ENCODE results near the gene RBBP8NL. TPM values are rescaled to one million over a fixed set of nuclear protein-coding genes. Genes with fewer than 3 reads are reported as not detected.

Gene RBBP8NL
- total and polyA plus RNA-seq, 2 of the 8 experiments (the other 6 are each of a cell fraction or from before 2014, with no cell fraction given), result 0.43 to 0.48 TPM

GRCh38 chr20:62367633-62368391, 59.5 kb downstream of the RBBP8NL start:
- DNase-seq (ENCODE audit: low read depth in 1 of 2, low spot score in 2 of 2) (peak in 1 of 2 experiments; percentile 83), FAIRE-seq (no peak)
- peak; percentile 93 for TF ChIP-seq MAX (IDR thresholded peaks at IDR 0.05)
- no peak for TF ChIP-seq JUN (IDR thresholded peaks at IDR 0.05; ENCODE audit: low read depth, low read length)
- peak; percentile 32 for TF ChIP-seq EZH2 (IDR thresholded peaks at IDR 0.05; ENCODE audit: low read depth, low read length, severe bottlenecking)
- no peak for TF ChIP-seq SP2 (IDR thresholded peaks at IDR 0.05; ENCODE audit: low read length)
- TF ChIP-seq E2F6 (IDR thresholded peaks at IDR 0.05), result peak; percentile 83; the same call in 1 of the 2 replicates
- TF ChIP-seq PHF8 (conservative IDR thresholded peaks at IDR 0.05; ENCODE audit: low read depth, low read length), result 0 out of 2 replicates have a peak, but pooled peaks have one; percentile 1
- peak overlapping the region; percentile 85 to 86 for H3K4me2 ChIP-seq (ENCODE audit: insufficient read depth in 1 of 2, low read depth in 2 of 2, low read length in 2 of 2)
- H3K56ac ChIP-seq (replicated peaks; ENCODE audit: insufficient read length, low read depth, low read length), result peak overlapping the region; percentile 82
- no peak overlapping the region for H2AK5ac ChIP-seq (ENCODE audit: low read depth, low read length)
- no peaks in the 10 kb centered on the region for H3K27me3 ChIP-seq (replicated peaks in 1 of 4; ENCODE audit: control insufficient read depth in 3 of 4, extremely low read depth in 1 of 4, insufficient read depth in 3 of 4, low read length in 3 of 4)
- H3K36me3 ChIP-seq (ENCODE audit: control insufficient read depth in 2 of 4, insufficient read depth in 4 of 4, low read length in 3 of 4), result no peaks in the 10 kb centered on the region
- no peak overlapping the region for H3K14ac ChIP-seq (ENCODE audit: insufficient read length)
- H2BK12ac ChIP-seq (ENCODE audit: low read depth, low read length), result peak overlapping the region; percentile 90; the same call in 1 of the 2 replicates
- H3K79me2 ChIP-seq (ENCODE audit: control insufficient read depth in 1 of 2, insufficient read depth in 2 of 2, low read length in 2 of 2), result peaks cover 11 to 38% of the 10 kb centered on the region in 2 experiments; a peak in 3 of 4 replicates
- POLR2A ChIA-PET (ENCODE audit: partially characterized antibody), result interaction anchor here (0.5 to 12.6 kb wide), 17 partner anchors 11 to 195 kb away, joined by 3 to 213 read pairs (median 5); partner anchors contain the start of genes ADRM1 and RPS21
- H3K4me1 ChIP-seq (replicated peaks in 1 of 4; ENCODE audit: control insufficient read depth in 3 of 4, insufficient read depth in 4 of 4, low read length in 3 of 4), result peaks cover 11 to 64% (median 56%) of the 10 kb centered on the region in 4 experiments
- H3K9me3 ChIP-seq (ENCODE audit: insufficient read depth in 2 of 2, low read depth in 1 of 2, low read length in 1 of 2), result no peaks in the 10 kb centered on the region
- no peak overlapping the region for H2AFZ ChIP-seq (ENCODE audit: low read length)
- H3K18ac ChIP-seq (ENCODE audit: extremely low read depth, low read length), result peak overlapping the region; percentile 95
- H3K79me1 ChIP-seq (ENCODE audit: low read depth, low read length), result peaks cover 5% of the 10 kb centered on the region
- H3K27ac ChIP-seq (ENCODE audit: low read depth, low read length), result peak overlapping the region; percentile 48; the same call in 1 of the 2 replicates
- peak overlapping the region; percentile 99 for H3K4ac ChIP-seq (replicated peaks; ENCODE audit: insufficient read length, low read depth, low read length)
- H2BK120ac ChIP-seq (replicated peaks; ENCODE audit: low read depth, low read length), result peak overlapping the region; percentile 90
- no peak overlapping the region for H3K23ac ChIP-seq (ENCODE audit: insufficient read length)
- CTCF ChIA-PET (ENCODE audit: partially characterized antibody), result interaction anchor here (0.5 to 10.9 kb wide), 18 partner anchors 9 to 1179 kb away, joined by 3 to 212 read pairs (median 4); partner anchors contain the start of gene RPS21
- H3K9ac ChIP-seq (replicated peaks in 1 of 4; ENCODE audit: extremely low read depth in 1 of 4, low read depth in 3 of 4, low read length in 3 of 4), result peak overlapping the region in 2 of 4 experiments; percentile 45 to 58; a peak in 4 of 7 replicates
- peak overlapping the region; percentile 86; the same call in 1 of the 2 replicates for H2BK20ac ChIP-seq (ENCODE audit: low read length)
- peak overlapping the region; percentile 83 for H4K8ac ChIP-seq (ENCODE audit: extremely low read depth, insufficient read depth, low read length)
- H4K5ac ChIP-seq (ENCODE audit: insufficient read length, low read depth, low read length), result peak overlapping the region; percentile 96
- peak overlapping the region; percentile 93; the same call in 1 of the 2 replicates for H2BK5ac ChIP-seq (ENCODE audit: low read depth, low read length)
- H4K20me1 ChIP-seq (replicated peaks in 1 of 2; ENCODE audit: control insufficient read depth in 1 of 2, insufficient read depth in 2 of 2, low read length in 2 of 2), result peaks cover 7 to 10% of the 10 kb centered on the region in 2 experiments
- 13% methylated on average over 34 of the region's 37 CpGs; no CpG with 5 or more reads in 1 of the 2 experiments for WGBS, 2 experiments (ENCODE audit: extremely low coverage in 1 of 2, insufficient coverage in 1 of 2, insufficient read length in 1 of 2, insufficient replicate concordance in 2 of 2, low coverage in 1 of 2, low lambda C conversion rate in 2 of 2, missing lambda C conversion rate in 1 of 2)
- H3K4me3 ChIP-seq (ENCODE audit: extremely low read depth in 1 of 4, insufficient read depth in 2 of 4, low read depth in 3 of 4, low read length in 4 of 4), result peak overlapping the region; percentile 50 to 77 (median 58)
- peak overlapping the region; percentile 92; the same call in 1 of the 2 replicates for H2BK15ac ChIP-seq (ENCODE audit: low read length)
- H3K23me2 ChIP-seq (ENCODE audit: low read depth, low read length), result peaks cover 12% of the 10 kb centered on the region
- H4K91ac ChIP-seq (replicated peaks; ENCODE audit: insufficient read length, low read length), result peak overlapping the region; percentile 98

Data from H1 (cell line).